ENCODE results near the gene CERS1.

DNA sequence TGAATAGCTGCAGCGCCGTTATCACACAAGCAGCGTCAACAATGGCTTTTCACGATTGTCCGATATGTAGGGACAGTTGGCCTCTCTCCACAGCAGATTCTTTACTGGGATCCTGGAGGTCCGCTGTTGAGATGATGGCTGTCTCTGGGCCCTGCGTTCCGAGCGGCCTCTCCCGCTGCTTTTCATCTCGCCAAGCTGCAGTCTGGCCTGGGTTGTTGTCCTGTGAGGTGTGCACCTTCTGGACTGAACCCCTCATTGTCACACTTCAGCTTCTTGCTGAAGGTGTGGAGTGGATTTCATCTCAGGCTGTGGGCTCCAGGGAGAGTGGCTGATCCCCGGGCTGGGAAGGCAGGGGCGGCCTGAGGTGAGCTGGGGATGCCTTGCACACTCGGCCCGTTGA is 54.6 kb downstream of the CERS1 start:
- TF ChIP-seq, protein P1, sequence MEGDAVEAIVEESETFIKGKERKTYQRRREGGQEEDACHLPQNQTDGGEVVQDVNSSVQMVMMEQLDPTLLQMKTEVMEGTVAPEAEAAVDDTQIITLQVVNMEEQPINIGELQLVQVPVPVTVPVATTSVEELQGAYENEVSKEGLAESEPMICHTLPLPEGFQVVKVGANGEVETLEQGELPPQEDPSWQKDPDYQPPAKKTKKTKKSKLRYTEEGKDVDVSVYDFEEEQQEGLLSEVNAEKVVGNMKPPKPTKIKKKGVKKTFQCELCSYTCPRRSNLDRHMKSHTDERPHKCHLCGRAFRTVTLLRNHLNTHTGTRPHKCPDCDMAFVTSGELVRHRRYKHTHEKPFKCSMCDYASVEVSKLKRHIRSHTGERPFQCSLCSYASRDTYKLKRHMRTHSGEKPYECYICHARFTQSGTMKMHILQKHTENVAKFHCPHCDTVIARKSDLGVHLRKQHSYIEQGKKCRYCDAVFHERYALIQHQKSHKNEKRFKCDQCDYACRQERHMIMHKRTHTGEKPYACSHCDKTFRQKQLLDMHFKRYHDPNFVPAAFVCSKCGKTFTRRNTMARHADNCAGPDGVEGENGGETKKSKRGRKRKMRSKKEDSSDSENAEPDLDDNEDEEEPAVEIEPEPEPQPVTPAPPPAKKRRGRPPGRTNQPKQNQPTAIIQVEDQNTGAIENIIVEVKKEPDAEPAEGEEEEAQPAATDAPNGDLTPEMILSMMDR (IDR thresholded peaks at IDR 0.05; ENCODE audit: low read depth, low read length, poor library complexity, severe bottlenecking) = no peak
- no peak for TF ChIP-seq EZH2phosphoT487 (IDR thresholded peaks at IDR 0.05; ENCODE audit: borderline replicate concordance, low read length)

All from DOHH2 (cell line).